OCI-LY7 (cell line): ENCODE measurements around the gene IL2. TPM values are rescaled to one million over a fixed set of nuclear protein-coding genes. Genes with fewer than 3 reads are reported as not detected.

Experiments used
- BruUV-seq: library from RNA; stranded (reverse); fragments of 400-500 nt; replicated peaks from 2 replicates; lab custom pipeline; 2021; lab: Mats Ljungman, UMichigan
- CTCF ChIA-PET: fragments of 300-600 bp; sonication (Branson Sonifier 250); formaldehyde crosslinking; loops from one replicate; lab custom pipeline; 2022; ENCODE audit warnings: antibody characterized with exemption; ENCODE audit not compliant: unreplicated experiment; lab: Charles Lee
- POLR2A ChIA-PET: fragments of 300-600 bp; sonication (Branson Sonifier 250); formaldehyde crosslinking; loops from one replicate; lab custom pipeline; 2022; ENCODE audit warnings: antibody characterized with exemption; lab: Charles Lee
- DNase-seq: peaks from one replicate; pipeline ENCODE4 v3.0.0-alpha.2; 2015; ENCODE audit warnings: low spot score
- H2AFZ ChIP-seq: fragments of 200-600 bp; sonication (generic), shearing (Covaris generic); 2 replicates; pipeline ENCODE4 v1.6.1; 2014; ENCODE audit warnings: mild to moderate bottlenecking, antibody characterized with exemption, low read length, moderate library complexity
- H3K27ac ChIP-seq: fragments of 200-600 bp; sonication (generic); 2 replicates; pipeline ENCODE4 v1.5.1; 2014; ENCODE audit warnings: mixed run types, low read depth, mild to moderate bottlenecking, moderate library complexity, low read length, inconsistent platforms; ENCODE audit not compliant: poor library complexity, severe bottlenecking
- H3K36me3 ChIP-seq: fragments of 200-600 bp; sonication (generic); 2 replicates; pipeline ENCODE4 v1.6.1; 2014; ENCODE audit warnings: mild to moderate bottlenecking, antibody characterized with exemption, low read length, moderate library complexity, mixed read lengths; ENCODE audit not compliant: insufficient read depth
- H3K4me1 ChIP-seq: fragments of 200-600 bp; sonication (generic); 2 replicates; pipeline ENCODE4 v1.5.1; 2014; ENCODE audit warnings: mild to moderate bottlenecking, low read length; ENCODE audit not compliant: insufficient read depth, poor library complexity, severe bottlenecking
- H3K4me2 ChIP-seq: fragments of 200-600 bp; sonication (generic); 2 replicates; pipeline ENCODE4 v1.6.1; 2014; ENCODE audit warnings: mild to moderate bottlenecking, low read length
- H3K4me3 ChIP-seq: fragments of 200-600 bp; sonication (generic); 2 replicates; pipeline ENCODE4 v1.5.1; 2014; ENCODE audit warnings: mild to moderate bottlenecking, low read depth, low read length; ENCODE audit not compliant: poor library complexity, severe bottlenecking
- H3K79me2 ChIP-seq: fragments of 200-600 bp; sonication (generic); 2 replicates; pipeline ENCODE4 v1.6.1; 2016; ENCODE audit warnings: low read depth, mild to moderate bottlenecking, low read length, moderate library complexity, mixed read lengths; ENCODE audit not compliant: insufficient read depth
- H3K9me2 ChIP-seq: fragments of 200-600 bp; sonication (generic); 2 replicates; pipeline ENCODE4 v1.6.1; 2016; ENCODE audit warnings: mild to moderate bottlenecking, low read length, mixed read lengths; ENCODE audit not compliant: insufficient read depth
- H3K9me3 ChIP-seq: fragments of 200-600 bp; sonication (generic); 2 replicates; pipeline ENCODE4 v1.6.1; 2014; ENCODE audit warnings: mild to moderate bottlenecking, mixed run types, low read length, mixed read lengths
- H4K20me1 ChIP-seq: fragments of 200-600 bp; sonication (generic); 2 replicates; pipeline ENCODE4 v1.6.1; 2014; ENCODE audit warnings: mild to moderate bottlenecking, antibody characterized with exemption, low read length, moderate library complexity, mixed read lengths; ENCODE audit not compliant: insufficient read depth
- CTCF ChIP-seq: fragments of 200-600 bp; sonication (generic); conservative IDR thresholded peaks from 2 replicates; pipeline ENCODE4 v1.5.1; 2014; ENCODE audit warnings: mild to moderate bottlenecking, antibody characterized with exemption, low read length, moderate library complexity, mixed read lengths
- EZH2phosphoT487 ChIP-seq: fragments of 200-600 bp; sonication (generic); IDR thresholded peaks from 2 replicates; pipeline ENCODE4 v1.6.1; 2018; ENCODE audit warnings: low read depth, borderline replicate concordance, mild to moderate bottlenecking, mixed run types, antibody characterized with exemption, low read length, moderate library complexity, mixed read lengths
- intact Hi-C: fragments of 100-400 bp; cut with micrococcal nuclease; formaldehyde crosslinking; loops from one replicate; pipeline ENCODE4 v1.10.0; 2022; ENCODE audit not compliant: unreplicated experiment
- total RNA-seq, 2 experiments: library from RNA; depleted of rRNA in 1 of 2; stranded (reverse); fragments of >200 nt in 1 of 2; shearing (Covaris generic) in 1 of 2; gene quantifications; 2 replicates each; pipeline ENCODE4 v1.2.3, GENCODE V29; 2014 to 2022

Gene IL2
- total RNA-seq, 2 experiments from 2014 or later: not detected

GRCh38 chr4:122500852-122501501, 44.5 kb upstream of the IL2 start:
- Histone ChIP-seq H3K4me3 (no peak overlapping the region), H3K4me2 (no peak overlapping the region), H3K4me1 (no peaks in the 10 kb centered on the region), H3K36me3 (no peaks in the 10 kb centered on the region), H3K79me2 (no peaks in the 10 kb centered on the region), H4K20me1 (no peaks in the 10 kb centered on the region), H3K9me3 (no peaks in the 10 kb centered on the region), H2AFZ (no peak overlapping the region), H3K27ac (no peak overlapping the region), H3K9me2 (no peaks in the 10 kb centered on the region)
- CTCF ChIA-PET: no interaction called here
- no TSS peak for BruUV-seq
- intact Hi-C loops: no loop called here
- no peak for DNase-seq
- TF ChIP-seq EZH2phosphoT487 (no peak), CTCF (no peak)
- POLR2A ChIA-PET: no interaction called here

- H3K4me1 ChIP-seq: no peaks in the 10 kb centered on the region
- peaks cover 7% of the 10 kb centered on the region; the same call in 1 of the 2 replicates for H3K9me3 ChIP-seq
- intact Hi-C loops: no loop called here
- no peak overlapping the region for H2AFZ ChIP-seq
- H3K4me3 ChIP-seq: no peak overlapping the region
- H3K79me2 ChIP-seq: no peaks in the 10 kb centered on the region
- CTCF ChIA-PET: no interaction called here
- no peaks in the 10 kb centered on the region for H3K36me3 ChIP-seq
- TF ChIP-seq EZH2phosphoT487: no peak
- no peak for TF ChIP-seq CTCF
- H3K9me2 ChIP-seq: no peaks in the 10 kb centered on the region; the same call in 1 of the 2 replicates
- no peaks in the 10 kb centered on the region for H4K20me1 ChIP-seq
- no TSS peak for BruUV-seq
- H3K4me2 ChIP-seq: no peak overlapping the region
- POLR2A ChIA-PET: interaction anchor here (0.6 kb wide), 1 partner anchor 1723 kb away, joined by 3 read pairs; no protein-coding TSS in a partner anchor
- H3K27ac ChIP-seq: no peak overlapping the region
- no peak for DNase-seq
These were observed 32.5 kb upstream of the IL2 start for GRCh38 chr4:122489061-122489460.

- CTCF ChIA-PET: no interaction called here
- H3K36me3 ChIP-seq: no peaks in the 10 kb centered on the region
- no peak for DNase-seq
- no peaks in the 10 kb centered on the region for H3K79me2 ChIP-seq
- TF ChIP-seq EZH2phosphoT487: no peak
- no peak for TF ChIP-seq CTCF
- H3K4me1 ChIP-seq: no peaks in the 10 kb centered on the region
- H3K4me3 ChIP-seq: no peak overlapping the region
- BruUV-seq: no TSS peak
- no peak overlapping the region for H2AFZ ChIP-seq
- no peak overlapping the region for H3K4me2 ChIP-seq
- no peak overlapping the region for H3K27ac ChIP-seq
- H4K20me1 ChIP-seq: no peaks in the 10 kb centered on the region
- H3K9me2 ChIP-seq: no peaks in the 10 kb centered on the region
- intact Hi-C loops: no loop called here
- POLR2A ChIA-PET: no interaction called here
- no peaks in the 10 kb centered on the region; the same call in 1 of the 2 replicates for H3K9me3 ChIP-seq
These were observed 27.0 kb upstream of the IL2 start for GRCh38 chr4:122483481-122483880.
